HG02970 (cell line): ENCODE data around the gene UNC50.
"Not testable (repeated sequence)": the region's sequence is repeated elsewhere in the genome, so short reads cannot be mapped to it uniquely, and the experiment has no call there.

ENCODE experiments used
- ATAC-seq: cut with Tn5 transposase; IDR thresholded peaks from one replicate; pipeline ENCODE4 v1.9.1; 2021; ENCODE audit warnings: mild to moderate bottlenecking, moderate library complexity, moderate number of reproducible peaks; ENCODE audit not compliant: unreplicated experiment, low FRiP score

Gene UNC50

DNA sequence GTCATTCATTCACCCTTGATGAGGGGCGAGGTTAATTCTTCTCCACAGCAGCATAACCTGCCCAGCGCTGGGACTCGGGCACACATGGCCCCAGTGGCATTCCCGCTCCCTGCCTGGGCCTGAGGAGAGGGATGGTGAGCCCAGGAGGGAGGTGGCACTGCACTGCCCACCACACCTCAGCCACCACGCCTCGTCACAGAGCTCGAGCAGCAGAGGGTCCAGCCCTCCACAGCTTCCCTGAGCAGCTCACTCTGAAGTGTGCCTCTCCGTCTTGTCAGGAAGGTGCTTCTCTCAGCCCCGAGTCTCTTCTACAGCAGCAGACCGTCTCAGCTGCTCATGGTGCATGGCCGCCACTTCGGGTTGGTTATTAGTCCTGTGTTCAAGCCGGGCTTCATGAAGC lies 35.0 kb upstream of the UNC50 start:
- no peak for ATAC-seq

DNA sequence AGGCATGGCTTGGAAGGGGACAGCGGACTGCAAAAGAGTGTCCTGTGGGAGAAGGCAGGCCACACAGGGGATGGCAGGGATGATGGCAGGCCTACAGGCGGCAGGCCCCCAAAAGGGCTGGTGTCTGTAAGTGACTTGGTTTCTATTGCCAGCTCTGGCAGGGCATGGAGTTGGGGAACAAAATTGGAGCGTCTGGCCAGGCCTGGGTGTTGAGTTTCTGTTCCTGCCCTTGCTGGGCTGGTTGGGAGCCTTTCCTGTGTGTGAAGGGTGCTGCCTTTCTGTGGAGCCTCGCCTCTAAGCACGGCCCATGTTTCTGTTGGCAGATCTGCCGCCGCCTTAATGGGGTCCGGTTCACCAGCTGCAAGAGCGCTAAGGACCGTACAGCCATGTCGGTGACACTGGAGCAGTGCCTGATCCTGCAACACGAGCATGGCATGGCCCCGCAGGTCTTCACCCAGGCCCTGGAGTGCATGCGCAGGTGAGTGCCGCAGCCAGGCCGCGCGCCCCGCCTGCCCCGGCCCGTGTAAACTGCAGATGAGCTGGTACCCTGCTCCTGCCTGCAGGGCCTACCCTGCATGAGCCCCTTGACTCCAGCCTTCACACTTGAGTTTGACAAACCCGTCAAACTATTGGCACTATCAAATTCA lies 31.6 kb upstream of the UNC50 start:
- no peak for ATAC-seq

- ATAC-seq, result no peak
Measured at GRCh38 chr2:98577313-98577712, 31.1 kb upstream of the UNC50 start.

GRCh38 chr2:98578231-98578630 lies 30.2 kb upstream of the UNC50 start:
- ATAC-seq, result no peak

GRCh38 chr2:98579926-98580325 lies 28.5 kb upstream of the UNC50 start:
- ATAC-seq, result no peak

- no peak for ATAC-seq
Measured at GRCh38 chr2:98580656-98581284, 27.6 kb upstream of the UNC50 start.

- no peak for ATAC-seq
Measured at GRCh38 chr2:98582523-98582922, 25.9 kb upstream of the UNC50 start.

DNA sequence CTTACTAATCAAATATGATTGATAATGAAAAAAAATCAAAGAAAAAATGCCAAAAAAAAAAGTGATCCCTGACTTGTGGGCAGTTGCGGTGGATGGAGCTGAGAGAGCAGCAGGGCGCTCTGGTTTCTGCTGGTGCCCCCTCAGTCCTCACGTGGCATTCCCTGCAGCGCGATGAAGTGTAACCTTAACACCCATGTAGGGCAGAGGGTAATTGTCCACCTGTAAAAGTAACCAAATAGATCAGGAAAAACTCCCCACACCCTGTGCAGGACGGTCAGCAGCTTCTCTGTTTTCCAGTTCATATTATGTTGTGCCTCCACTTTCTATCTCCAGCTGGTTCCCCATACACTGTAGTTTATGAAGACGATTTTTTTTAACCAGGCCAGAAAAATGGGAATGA lies 25.1 kb upstream of the UNC50 start:
- ATAC-seq, result no peak

- no peak for ATAC-seq
Measured at GRCh38 chr2:98583816-98584618, 24.4 kb upstream of the UNC50 start.

DNA sequence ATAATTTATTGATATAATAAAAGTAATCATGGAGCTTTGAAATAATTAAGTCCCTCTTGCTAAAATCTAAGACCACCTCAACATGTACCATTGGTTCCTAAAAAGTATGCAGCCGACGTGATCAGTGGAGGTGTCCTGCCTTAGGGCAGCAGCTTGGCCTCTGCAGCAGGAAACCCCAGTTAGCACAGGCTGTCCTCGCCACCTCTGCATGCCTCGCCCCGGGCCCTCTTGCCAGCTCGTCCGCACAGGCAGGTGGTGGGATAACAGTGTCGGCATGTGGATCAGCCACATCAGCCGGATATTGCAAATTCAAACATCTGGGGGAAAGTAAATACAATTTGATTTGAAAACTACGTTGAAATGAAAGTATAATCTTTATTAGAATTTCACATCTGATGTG lies 23.0 kb upstream of the UNC50 start:
- no peak for ATAC-seq

GRCh38 chr2:98586551-98587140 lies 21.7 kb upstream of the UNC50 start:
- no peak for ATAC-seq

DNA sequence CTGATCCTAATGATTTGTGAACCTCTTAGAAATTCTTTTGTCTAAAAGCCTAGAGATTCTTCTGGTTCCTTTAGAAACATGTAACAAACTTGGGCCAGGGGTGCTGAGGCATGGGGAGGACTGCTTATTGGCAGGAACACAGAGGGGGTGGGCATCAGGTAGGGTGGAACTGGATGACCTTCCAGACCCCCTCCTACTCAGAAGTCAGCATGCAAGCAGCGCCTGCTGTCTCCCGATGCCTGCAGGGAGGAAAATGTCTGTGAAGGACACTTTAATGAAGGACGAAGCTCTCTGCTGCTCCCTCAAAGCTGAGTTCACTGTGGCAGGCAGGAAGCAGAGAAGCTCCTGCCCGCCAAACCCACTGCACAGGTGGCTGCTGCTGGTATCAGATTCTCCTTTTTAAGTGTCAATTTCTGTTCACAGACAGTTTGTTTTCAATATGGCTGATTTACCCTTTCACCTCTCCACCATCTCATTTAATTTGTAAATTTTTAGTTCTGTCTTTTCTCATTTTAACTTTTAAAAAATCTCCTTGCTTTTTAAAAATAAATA lies 19.4 kb upstream of the UNC50 start:
- ATAC-seq, result no peak

DNA sequence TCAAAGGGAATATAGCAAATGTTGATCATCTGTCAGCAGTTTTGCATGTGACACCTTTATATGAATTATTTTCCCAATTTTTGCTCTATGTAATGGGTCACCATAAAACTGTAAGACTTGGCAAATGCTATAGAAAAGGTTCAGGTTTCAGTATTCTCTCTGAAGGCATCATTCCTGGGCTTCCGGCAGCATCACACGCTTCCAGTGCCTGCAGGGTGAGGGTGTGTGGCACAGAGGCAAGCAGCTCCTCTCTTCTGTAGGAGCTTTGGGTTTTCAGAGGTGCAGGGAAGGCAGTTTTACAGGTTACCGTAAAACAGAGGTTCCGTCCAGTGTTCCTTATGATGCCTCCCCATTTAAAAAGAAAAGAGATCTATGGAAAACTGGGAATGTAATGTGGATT lies 18.9 kb upstream of the UNC50 start:
- ATAC-seq, result no peak

DNA sequence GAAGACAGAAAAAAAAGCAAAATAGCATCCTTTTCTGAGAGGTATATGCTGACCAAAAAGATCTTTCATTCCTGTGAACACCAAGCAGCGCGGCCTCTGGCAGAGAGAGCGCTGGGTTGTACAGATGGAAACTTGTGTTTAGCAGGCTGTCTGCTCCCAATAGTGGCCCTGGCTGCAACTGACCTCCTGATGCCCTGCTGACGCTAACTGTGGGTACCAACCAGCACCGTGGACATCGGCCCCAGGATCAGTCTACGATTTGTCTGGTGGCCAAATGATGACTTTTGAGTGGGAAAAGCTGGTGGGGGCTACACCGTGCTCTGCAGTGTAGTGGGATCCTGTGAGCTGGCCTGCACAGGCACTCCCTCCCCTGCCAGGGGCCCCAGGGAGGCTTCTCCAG lies 15.8 kb upstream of the UNC50 start:
- no peak for ATAC-seq

GRCh38 chr2:98594665-98595064 lies 13.7 kb upstream of the UNC50 start:
- ATAC-seq, result not testable (repeated sequence)

GRCh38 chr2:98598781-98599428 lies 9.5 kb upstream of the UNC50 start:
- no peak for ATAC-seq

- no peak for ATAC-seq
Measured at GRCh38 chr2:98601532-98602132, 6.8 kb upstream of the UNC50 start.

DNA sequence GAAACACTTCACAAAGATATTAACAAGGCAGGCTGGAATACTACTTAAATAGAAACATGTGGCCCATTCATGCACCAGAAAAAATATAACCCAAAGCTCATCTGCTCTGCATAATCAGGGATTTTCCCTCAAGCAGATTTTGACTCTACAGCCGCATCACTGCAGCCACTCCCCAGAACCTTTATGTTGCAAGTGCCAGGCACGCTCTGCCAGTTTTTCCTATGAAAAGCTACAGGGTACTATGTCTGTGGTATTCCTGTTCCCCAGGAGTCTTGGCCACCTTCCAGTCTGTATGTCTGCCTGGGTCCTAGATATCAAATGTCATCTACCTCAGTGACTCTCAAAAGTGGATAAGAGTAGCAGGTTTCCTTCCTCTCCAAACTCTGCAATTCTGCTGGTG lies 3.8 kb upstream of the UNC50 start:
- ATAC-seq, result no peak

DNA sequence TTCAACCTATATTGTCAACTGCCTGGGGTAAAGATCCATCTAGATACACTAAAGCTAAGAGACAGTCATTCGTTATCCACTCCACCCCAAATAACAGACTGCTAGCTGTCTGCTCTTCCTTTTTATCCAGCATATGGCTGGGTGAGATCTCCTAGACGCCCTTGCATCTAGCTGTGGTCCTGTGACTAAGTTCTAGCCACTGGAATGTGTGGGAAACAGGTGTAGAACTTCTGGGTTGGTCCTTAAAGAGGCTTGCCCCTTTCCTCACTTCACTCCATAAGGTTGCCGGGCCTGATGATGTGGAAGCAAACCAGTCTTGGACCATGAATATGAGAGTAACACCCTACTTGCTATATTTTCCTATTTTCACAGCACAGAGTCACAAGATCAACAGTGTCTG lies 3.3 kb upstream of the UNC50 start:
- ATAC-seq, result no peak

- ATAC-seq, result no peak
Measured at GRCh38 chr2:98606431-98606830, 2.0 kb upstream of the UNC50 start.
